ENCODE measurements around the gene MYO18B.

MYO18B gene

GRCh38 chr22:25843660-25844405 lies 101.8 kb downstream of the MYO18B start:
- Histone ChIP-seq H3K27me3 (replicated peaks; ENCODE audit: control insufficient read depth, insufficient read depth, low read length) (peaks cover 9% of the 10 kb centered on the region), H3K4me3 (ENCODE audit: low read length) (no peak overlapping the region), H3K36me3 (ENCODE audit: control insufficient read depth, insufficient read depth, low read length, severe bottlenecking) (no peaks in the 10 kb centered on the region), H3K9me3 (ENCODE audit: control insufficient read depth, low read length) (no peaks in the 10 kb centered on the region), H3K9ac (ENCODE audit: low read length) (no peak overlapping the region), H3K4me1 (ENCODE audit: control insufficient read depth, insufficient read depth, low read length) (no peaks in the 10 kb centered on the region)
- no peak for DNase-seq (ENCODE audit: low read depth)

- no peak for DNase-seq (ENCODE audit: low read depth)
- Histone ChIP-seq H3K9ac (ENCODE audit: low read length) (no peak overlapping the region), H3K27me3 (replicated peaks; ENCODE audit: control insufficient read depth, insufficient read depth, low read length) (peaks cover 6% of the 10 kb centered on the region), H3K9me3 (ENCODE audit: control insufficient read depth, low read length) (no peaks in the 10 kb centered on the region), H3K4me1 (ENCODE audit: control insufficient read depth, insufficient read depth, low read length) (no peaks in the 10 kb centered on the region), H3K36me3 (ENCODE audit: control insufficient read depth, insufficient read depth, low read length, severe bottlenecking) (no peaks in the 10 kb centered on the region), H3K4me3 (ENCODE audit: low read length) (no peak overlapping the region)
Measured at GRCh38 chr22:25844601-25845000, 102.6 kb downstream of the MYO18B start.

- no peak for DNase-seq (ENCODE audit: low read depth)
- no peaks in the 10 kb centered on the region for H3K36me3 ChIP-seq (ENCODE audit: control insufficient read depth, insufficient read depth, low read length, severe bottlenecking)
- H3K4me3 ChIP-seq (ENCODE audit: low read length): no peak overlapping the region
- H3K27me3 ChIP-seq (replicated peaks; ENCODE audit: control insufficient read depth, insufficient read depth, low read length): peaks cover 18% of the 10 kb centered on the region
- no peaks in the 10 kb centered on the region for H3K9me3 ChIP-seq (ENCODE audit: control insufficient read depth, low read length)
- H3K4me1 ChIP-seq (ENCODE audit: control insufficient read depth, insufficient read depth, low read length): no peaks in the 10 kb centered on the region
- no peak overlapping the region for H3K9ac ChIP-seq (ENCODE audit: low read length)
Measured at GRCh38 chr22:25845985-25846745, 104.2 kb downstream of the MYO18B start.

GRCh38 chr22:25847451-25847850 lies 105.5 kb downstream of the MYO18B start:
- Histone ChIP-seq H3K4me1 (ENCODE audit: control insufficient read depth, insufficient read depth, low read length) (no peaks in the 10 kb centered on the region), H3K9ac (ENCODE audit: low read length) (no peak overlapping the region), H3K27me3 (replicated peaks; ENCODE audit: control insufficient read depth, insufficient read depth, low read length) (peaks cover 12% of the 10 kb centered on the region), H3K9me3 (ENCODE audit: control insufficient read depth, low read length) (no peaks in the 10 kb centered on the region), H3K36me3 (ENCODE audit: control insufficient read depth, insufficient read depth, low read length, severe bottlenecking) (no peaks in the 10 kb centered on the region), H3K4me3 (ENCODE audit: low read length) (no peak overlapping the region)
- DNase-seq (ENCODE audit: low read depth): no peak

- H3K4me3 ChIP-seq (ENCODE audit: low read length): no peak overlapping the region
- H3K27me3 ChIP-seq (replicated peaks; ENCODE audit: control insufficient read depth, insufficient read depth, low read length): peaks cover 12% of the 10 kb centered on the region
- DNase-seq (ENCODE audit: low read depth): no peak
- no peaks in the 10 kb centered on the region for H3K9me3 ChIP-seq (ENCODE audit: control insufficient read depth, low read length)
- H3K9ac ChIP-seq (ENCODE audit: low read length): no peak overlapping the region
- no peaks in the 10 kb centered on the region for H3K36me3 ChIP-seq (ENCODE audit: control insufficient read depth, insufficient read depth, low read length, severe bottlenecking)
- H3K4me1 ChIP-seq (ENCODE audit: control insufficient read depth, insufficient read depth, low read length): no peaks in the 10 kb centered on the region
Measured at GRCh38 chr22:25848954-25849353, 107.0 kb downstream of the MYO18B start.

GRCh38 chr22:25849522-25849921 lies 107.5 kb downstream of the MYO18B start:
- DNase-seq (ENCODE audit: low read depth): no peak
- no peak overlapping the region for H3K9ac ChIP-seq (ENCODE audit: low read length)
- no peaks in the 10 kb centered on the region for H3K4me1 ChIP-seq (ENCODE audit: control insufficient read depth, insufficient read depth, low read length)
- H3K4me3 ChIP-seq (ENCODE audit: low read length): no peak overlapping the region
- H3K9me3 ChIP-seq (ENCODE audit: control insufficient read depth, low read length): no peaks in the 10 kb centered on the region
- H3K27me3 ChIP-seq (replicated peaks; ENCODE audit: control insufficient read depth, insufficient read depth, low read length): peaks cover 12% of the 10 kb centered on the region
- H3K36me3 ChIP-seq (ENCODE audit: control insufficient read depth, insufficient read depth, low read length, severe bottlenecking): no peaks in the 10 kb centered on the region

GRCh38 chr22:25852223-25852622 lies 110.2 kb downstream of the MYO18B start:
- H3K36me3 ChIP-seq (ENCODE audit: control insufficient read depth, insufficient read depth, low read length, severe bottlenecking): no peaks in the 10 kb centered on the region
- no peaks in the 10 kb centered on the region for H3K9me3 ChIP-seq (ENCODE audit: control insufficient read depth, low read length)
- no peaks in the 10 kb centered on the region for H3K4me1 ChIP-seq (ENCODE audit: control insufficient read depth, insufficient read depth, low read length)
- H3K9ac ChIP-seq (ENCODE audit: low read length): no peak overlapping the region
- H3K4me3 ChIP-seq (ENCODE audit: low read length): no peak overlapping the region
- H3K27me3 ChIP-seq (replicated peaks; ENCODE audit: control insufficient read depth, insufficient read depth, low read length): peaks cover 12% of the 10 kb centered on the region
- DNase-seq (ENCODE audit: low read depth): no peak

- DNase-seq (ENCODE audit: low read depth): no peak
- no peaks in the 10 kb centered on the region for H3K9me3 ChIP-seq (ENCODE audit: control insufficient read depth, low read length)
Measured at GRCh38 chr22:25853078-25853477, 111.1 kb downstream of the MYO18B start.

GRCh38 chr22:25853501-25854284 lies 111.7 kb downstream of the MYO18B start:
- Histone ChIP-seq H3K4me3 (ENCODE audit: low read length) (no peak overlapping the region), H3K9me3 (ENCODE audit: control insufficient read depth, low read length) (no peaks in the 10 kb centered on the region), H3K27me3 (replicated peaks; ENCODE audit: control insufficient read depth, insufficient read depth, low read length) (peaks cover 12% of the 10 kb centered on the region), H3K36me3 (ENCODE audit: control insufficient read depth, insufficient read depth, low read length, severe bottlenecking) (no peaks in the 10 kb centered on the region), H3K4me1 (ENCODE audit: control insufficient read depth, insufficient read depth, low read length) (no peaks in the 10 kb centered on the region), H3K9ac (ENCODE audit: low read length) (no peak overlapping the region)
- DNase-seq (ENCODE audit: low read depth): no peak

More at GRCh38 chr22:25853078-25853477, 111.1 kb downstream of the MYO18B start:
- Histone ChIP-seq H3K27me3 (replicated peaks; ENCODE audit: control insufficient read depth, insufficient read depth, low read length) (peaks cover 12% of the 10 kb centered on the region), H3K4me3 (ENCODE audit: low read length) (no peak overlapping the region), H3K9ac (ENCODE audit: low read length) (no peak overlapping the region), H3K36me3 (ENCODE audit: control insufficient read depth, insufficient read depth, low read length, severe bottlenecking) (no peaks in the 10 kb centered on the region), H3K4me1 (ENCODE audit: control insufficient read depth, insufficient read depth, low read length) (no peaks in the 10 kb centered on the region)

- DNase-seq (ENCODE audit: low read depth): no peak
- Histone ChIP-seq H3K4me1 (ENCODE audit: control insufficient read depth, insufficient read depth, low read length) (no peaks in the 10 kb centered on the region), H3K9me3 (ENCODE audit: control insufficient read depth, low read length) (no peaks in the 10 kb centered on the region), H3K36me3 (ENCODE audit: control insufficient read depth, insufficient read depth, low read length, severe bottlenecking) (no peaks in the 10 kb centered on the region), H3K9ac (ENCODE audit: low read length) (no peak overlapping the region), H3K27me3 (replicated peaks; ENCODE audit: control insufficient read depth, insufficient read depth, low read length) (peaks cover 15% of the 10 kb centered on the region), H3K4me3 (ENCODE audit: low read length) (no peak overlapping the region)
Measured at GRCh38 chr22:25869771-25870170, 127.8 kb downstream of the MYO18B start.

- no peaks in the 10 kb centered on the region for H3K9me3 ChIP-seq (ENCODE audit: control insufficient read depth, low read length)
- DNase-seq (ENCODE audit: low read depth): no peak
Measured at GRCh38 chr22:25874327-25874726, 132.3 kb downstream of the MYO18B start.

More at GRCh38 chr22:25874327-25874726, 132.3 kb downstream of the MYO18B start:
- Histone ChIP-seq H3K4me3 (ENCODE audit: low read length) (no peak overlapping the region), H3K36me3 (ENCODE audit: control insufficient read depth, insufficient read depth, low read length, severe bottlenecking) (no peaks in the 10 kb centered on the region), H3K27me3 (replicated peaks; ENCODE audit: control insufficient read depth, insufficient read depth, low read length) (peaks cover 19% of the 10 kb centered on the region), H3K4me1 (ENCODE audit: control insufficient read depth, insufficient read depth, low read length) (no peaks in the 10 kb centered on the region), H3K9ac (ENCODE audit: low read length) (no peak overlapping the region)

Measured in adipocyte (in vitro differentiated cells).